LHCN-M2 (cell line): ENCODE results near the gene COL4A6. TPM values are rescaled to one million over a fixed set of nuclear protein-coding genes. Genes with fewer than 3 reads are reported as not detected.
"Not testable (repeated sequence)": the region's sequence is repeated elsewhere in the genome, so short reads cannot be mapped to it uniquely, and the experiment has no call there.

Experiments used
- DNase-seq: peaks from one replicate; pipeline ENCODE4 v3.0.0-alpha.2; 2012; ENCODE audit warnings: low read depth
- polyA plus RNA-seq: library from polyadenylated mRNA; unstranded; fragments of >200 nt; gene quantifications from one replicate; pipeline ENCODE4 v1.2.1, GENCODE V29; 2012; ENCODE audit warnings: missing spikeins
- total RNA-seq: library from RNA; depleted of rRNA; stranded (reverse); fragments of >200 nt; gene quantifications from 2 replicates; pipeline ENCODE4 v1.2.3, GENCODE V29; 2014; rRNA removed

Gene COL4A6
- total RNA-seq = 0.75 and 0.83 TPM in 2 replicates
- 0.50 TPM for polyA plus RNA-seq

GRCh38 chrX:108438110-108438623, at the start of gene COL4A6:
COL4A6 (minus strand) TSS chrX:108438422; CDS start chrX:108438196, 226 bp downstream.
- no peak for DNase-seq

- DNase-seq = no peak
These were observed 47.7 kb upstream of the COL4A6 start for GRCh38 chrX:108485960-108486359.

DNA sequence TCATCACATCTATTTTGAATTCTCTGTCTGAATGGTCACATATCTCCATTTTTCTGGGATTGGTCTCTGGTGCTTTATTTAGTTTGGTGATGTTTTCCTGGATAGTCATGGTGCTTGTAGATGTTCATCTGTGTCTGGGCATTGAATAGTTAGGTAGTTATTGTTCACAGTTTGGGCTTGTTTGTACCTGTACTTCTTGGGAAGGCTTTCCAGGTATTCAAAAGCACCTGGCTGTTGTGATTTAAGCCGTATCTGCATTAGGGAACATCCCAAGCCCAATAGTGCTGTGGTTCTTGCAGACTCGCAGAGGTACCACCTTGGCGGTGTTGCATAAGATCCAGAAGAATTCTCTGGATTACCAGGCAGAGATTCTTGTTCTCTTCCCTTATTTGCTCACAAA, 46.0 kb upstream of the COL4A6 start:
- no peak for DNase-seq

DNA sequence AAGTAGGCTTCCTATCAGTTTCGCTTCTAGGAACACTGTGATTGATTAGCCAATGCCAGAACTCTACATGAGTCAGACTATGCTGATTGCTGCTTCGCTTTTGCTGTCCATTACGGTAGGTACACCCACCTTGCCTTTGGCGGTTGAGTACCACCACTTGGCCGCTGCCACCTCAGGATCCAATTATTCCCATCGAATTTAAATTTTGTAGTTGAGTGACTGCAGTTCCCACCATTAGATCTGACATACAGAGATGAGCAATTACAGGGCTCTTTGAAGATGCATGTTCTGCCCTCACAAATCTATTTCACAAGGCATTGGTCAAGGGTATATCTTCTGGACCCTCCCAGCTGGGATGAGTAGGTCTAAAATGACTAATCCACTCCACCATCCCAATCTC, 43.3 kb upstream of the COL4A6 start:
- DNase-seq = not testable (repeated sequence)

GRCh38 chrX:108473979-108474378, 35.8 kb upstream of the COL4A6 start:
- no peak for DNase-seq

- DNase-seq = peak; percentile 67
These were observed 30.3 kb upstream of the COL4A6 start for GRCh38 chrX:108468486-108468885.

GRCh38 chrX:108464604-108465003, 26.4 kb upstream of the COL4A6 start:
- peak; percentile 25 for DNase-seq

DNA sequence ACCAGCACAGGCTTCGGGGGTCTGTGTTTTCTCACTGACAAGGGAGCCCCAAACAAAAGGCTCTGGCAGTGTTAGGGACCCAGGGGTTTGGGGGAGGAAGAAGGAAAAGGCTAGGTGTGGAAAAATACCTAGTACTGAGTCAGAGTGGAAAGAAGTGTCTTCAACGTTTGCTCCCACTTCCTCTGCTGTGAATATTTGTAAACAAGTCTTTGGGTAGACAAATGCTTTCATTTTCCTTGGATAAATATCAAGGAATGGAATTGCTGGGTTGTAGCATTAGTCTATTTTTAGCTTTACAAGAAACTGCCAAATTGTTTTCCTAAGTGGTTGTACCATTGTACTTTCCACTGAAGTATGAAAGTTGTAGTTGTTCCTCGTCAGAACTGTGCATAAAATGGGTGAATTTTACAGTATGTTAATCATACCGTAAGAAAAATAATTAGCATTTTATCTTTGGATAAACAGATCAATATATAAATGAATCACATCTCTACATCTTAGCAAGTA, 18.8 kb upstream of the COL4A6 start:
- DNase-seq = peak; percentile 11

GRCh38 chrX:108453841-108454240, 15.6 kb upstream of the COL4A6 start:
- no peak for DNase-seq

DNA sequence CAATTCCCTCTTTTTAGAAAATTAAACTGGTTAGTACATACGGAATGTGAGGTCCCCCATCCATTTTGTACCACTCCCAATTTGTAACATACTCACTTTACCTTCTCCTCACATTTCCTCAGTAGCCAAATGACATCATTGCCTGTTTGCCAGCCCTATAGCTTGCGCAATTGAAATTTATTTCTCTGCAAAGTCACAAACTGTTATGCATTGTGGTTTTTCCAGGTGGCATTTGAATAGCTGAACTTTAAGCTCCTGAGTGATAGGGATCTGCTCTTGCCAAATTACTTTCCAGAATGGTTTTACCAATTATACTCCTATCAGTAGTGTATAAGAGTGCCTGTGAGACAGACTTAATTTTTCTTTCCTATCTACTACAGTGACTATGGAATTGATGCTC, 9.1 kb upstream of the COL4A6 start:
- DNase-seq = peak; percentile 38

DNA sequence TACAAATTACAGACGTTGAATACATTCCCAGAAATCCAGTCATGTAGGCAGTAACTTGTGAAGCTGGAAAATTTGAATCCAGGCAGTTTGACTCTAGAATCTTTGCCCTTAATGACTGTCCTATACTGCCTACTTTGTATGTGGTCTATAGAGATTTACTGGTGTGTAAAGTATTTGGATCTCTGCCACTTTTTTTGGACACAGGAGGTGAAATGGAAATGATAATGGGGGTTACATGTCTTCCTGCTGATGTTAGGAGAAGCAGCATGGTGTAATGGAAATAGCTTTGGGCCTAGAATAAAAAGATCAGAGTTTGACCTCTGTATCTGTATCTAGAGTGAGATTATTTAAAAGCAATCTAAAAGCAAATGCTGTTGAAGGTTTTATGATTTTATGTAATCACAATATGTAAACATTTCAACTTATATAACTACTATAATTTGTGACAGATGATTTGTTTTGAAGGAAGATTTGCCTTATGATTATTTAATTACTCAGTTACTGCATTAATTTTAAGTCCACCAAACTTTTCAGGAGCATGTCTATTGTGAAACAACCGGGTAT, 4.8 kb upstream of the COL4A6 start:
- no peak for DNase-seq

DNA sequence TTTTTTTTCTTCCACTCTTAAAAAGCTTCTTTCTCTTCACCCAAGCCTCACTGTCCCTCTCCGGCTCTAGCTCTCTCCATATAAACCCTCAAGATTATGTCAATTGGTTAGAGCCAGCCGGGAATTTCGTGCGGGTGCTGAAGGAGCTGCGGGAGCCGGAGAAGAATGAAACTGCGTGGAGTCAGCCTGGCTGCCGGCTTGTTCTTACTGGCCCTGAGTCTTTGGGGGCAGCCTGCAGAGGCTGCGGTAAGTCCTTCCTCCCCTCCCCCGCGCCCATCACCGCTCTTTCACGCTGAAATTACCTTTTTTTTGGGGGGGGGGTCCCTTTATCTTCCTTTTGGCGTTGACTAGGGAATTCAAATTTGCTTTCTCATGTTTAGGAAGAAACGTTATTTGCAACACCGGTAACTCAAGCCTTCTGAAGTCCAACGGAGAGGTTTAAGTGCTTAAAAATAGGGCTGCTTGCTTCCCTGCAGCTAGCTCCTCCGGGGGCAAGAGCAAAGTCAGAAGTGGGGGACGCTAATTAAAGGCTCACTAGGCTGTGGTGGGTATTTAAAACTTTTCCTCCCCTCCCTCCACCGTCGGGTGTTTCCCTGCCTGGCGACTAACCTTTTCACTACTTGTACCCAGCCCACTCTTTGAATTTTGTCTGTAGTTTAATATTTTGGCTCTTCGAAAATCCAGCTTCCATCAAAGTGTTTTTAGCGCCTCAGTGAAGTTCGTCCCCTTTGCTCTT, 1.9 kb upstream of the COL4A6 start:
- DNase-seq = peak; percentile 23

DNA sequence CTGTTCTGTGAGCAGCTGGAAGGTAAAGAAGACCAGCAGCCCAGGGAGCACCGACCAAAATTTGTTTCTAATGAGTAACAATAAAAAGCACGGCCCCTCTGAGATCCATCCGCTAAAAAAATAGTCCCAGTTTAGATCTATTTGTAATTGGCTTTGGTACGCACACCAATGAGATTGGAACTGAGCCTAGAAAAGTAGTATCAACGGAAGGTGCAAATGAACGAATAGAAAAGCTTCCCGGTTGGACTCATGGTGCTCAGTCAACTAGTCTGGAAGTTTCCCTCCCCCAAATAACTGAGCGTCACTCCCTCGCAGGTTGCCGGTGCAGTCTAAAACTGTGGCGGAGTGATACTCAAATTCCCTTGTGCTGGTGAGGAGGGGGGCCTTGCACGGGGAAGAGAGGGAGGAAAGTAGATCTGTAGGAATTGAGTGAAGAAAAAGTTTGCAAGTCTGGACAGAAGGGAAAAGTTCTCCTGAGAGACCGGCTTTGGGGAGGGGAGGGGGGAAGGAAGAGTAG, 1.3 kb upstream of the COL4A6 start, which contains the start of gene COL4A5:
Gene COL4A5 (plus strand): TSS at position 413 of the 517 bp plus-strand sequence. CDS start 288 bp downstream, outside the sequence.
- DNase-seq = peak; percentile 86

GRCh38 chrX:108437349-108438109, 693 bp downstream of the COL4A6 start:
- DNase-seq = no peak

GRCh38 chrX:108435261-108435660, 3.0 kb downstream of the COL4A6 start:
- no peak for DNase-seq

DNA sequence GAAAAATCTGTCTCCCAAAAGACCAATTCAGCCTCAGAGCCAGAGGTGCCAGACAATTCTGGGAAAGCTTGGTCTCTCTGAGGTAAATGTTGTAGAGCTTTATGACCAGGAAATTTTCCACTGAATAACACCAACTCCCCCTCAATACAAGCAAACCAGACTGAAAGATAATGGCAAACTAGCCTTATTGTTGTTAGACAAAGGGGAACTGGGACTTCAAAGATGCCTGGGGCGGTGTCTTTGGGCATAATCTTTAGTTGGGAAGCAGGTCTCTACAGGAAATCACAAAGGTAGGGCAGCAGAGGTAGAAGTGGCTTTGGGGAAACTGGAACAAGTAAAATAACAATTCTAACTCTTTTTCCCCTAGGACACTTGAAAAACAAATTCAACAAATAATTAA, 12.0 kb downstream of the COL4A6 start:
- no peak for DNase-seq

DNA sequence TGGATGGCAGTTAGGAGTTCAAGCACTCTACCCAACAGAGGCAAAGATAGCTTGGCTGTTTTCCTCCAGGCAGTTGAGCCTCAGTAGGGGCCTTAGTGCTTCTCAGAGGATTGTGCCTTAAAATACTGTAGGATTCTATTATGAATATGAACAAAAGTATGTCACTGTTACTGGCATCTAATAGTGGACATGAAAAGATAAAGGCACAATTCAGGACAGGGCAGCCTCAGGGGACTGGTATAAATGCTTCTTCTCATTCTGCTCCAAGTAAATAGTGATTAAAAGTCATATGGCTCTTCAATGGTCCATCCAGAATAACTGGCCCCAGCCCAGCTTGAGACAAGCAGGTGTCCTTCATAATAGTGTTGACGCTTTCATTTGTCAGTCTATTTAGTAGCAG, 17.7 kb downstream of the COL4A6 start:
- no peak for DNase-seq

GRCh38 chrX:108419401-108419800, 18.8 kb downstream of the COL4A6 start:
- no peak for DNase-seq

DNA sequence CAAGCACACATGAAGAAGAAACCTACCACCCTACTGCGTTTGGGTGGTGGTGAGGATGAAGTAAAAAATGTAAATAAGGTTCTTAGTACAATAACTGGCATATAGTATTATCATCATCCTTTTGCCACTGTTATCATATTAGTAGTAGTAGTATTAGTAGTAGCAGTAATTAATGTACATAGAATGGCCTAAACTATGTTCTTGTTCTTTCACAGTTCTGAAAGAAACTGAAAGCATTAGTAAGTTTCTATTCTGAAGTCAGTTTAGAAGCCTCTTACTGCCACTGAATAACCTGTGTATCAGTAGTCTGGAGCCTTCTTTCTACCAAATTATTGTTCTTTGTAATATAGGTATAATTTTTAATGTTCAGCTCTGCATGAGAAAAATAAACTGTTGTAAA, 21.0 kb downstream of the COL4A6 start:
- no peak for DNase-seq

GRCh38 chrX:108415891-108416290, 22.3 kb downstream of the COL4A6 start:
- no peak for DNase-seq

GRCh38 chrX:108415146-108415545, 23.1 kb downstream of the COL4A6 start:
- no peak for DNase-seq

DNA sequence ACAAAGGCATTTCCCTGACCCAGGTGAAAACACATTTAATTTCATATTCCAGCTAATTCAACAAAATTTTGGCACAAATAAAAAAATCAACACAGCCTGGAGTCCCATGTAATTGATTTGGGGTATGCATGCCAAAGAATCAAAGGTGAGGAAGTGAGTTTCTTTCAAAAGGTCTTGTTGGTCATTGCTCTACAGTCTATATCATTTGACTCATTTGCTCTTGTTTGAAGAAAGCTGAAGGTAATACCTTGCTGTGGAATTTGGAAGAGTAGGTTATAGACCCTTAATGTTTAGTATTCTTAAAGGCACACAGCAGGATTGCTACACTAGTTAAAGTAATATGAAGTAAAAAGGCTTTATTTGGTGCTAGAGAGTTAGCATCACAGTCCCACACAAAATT, 25.4 kb downstream of the COL4A6 start:
- DNase-seq = no peak
